Globus pallidus (tissue), 1 donor: ENCODE results near the gene RTN4.

Source experiments
- DNase-seq: peaks from one replicate; pipeline ENCODE4 v3.0.0-alpha.2; 2015; ENCODE audit warnings: low spot score

RTN4 gene

DNA sequence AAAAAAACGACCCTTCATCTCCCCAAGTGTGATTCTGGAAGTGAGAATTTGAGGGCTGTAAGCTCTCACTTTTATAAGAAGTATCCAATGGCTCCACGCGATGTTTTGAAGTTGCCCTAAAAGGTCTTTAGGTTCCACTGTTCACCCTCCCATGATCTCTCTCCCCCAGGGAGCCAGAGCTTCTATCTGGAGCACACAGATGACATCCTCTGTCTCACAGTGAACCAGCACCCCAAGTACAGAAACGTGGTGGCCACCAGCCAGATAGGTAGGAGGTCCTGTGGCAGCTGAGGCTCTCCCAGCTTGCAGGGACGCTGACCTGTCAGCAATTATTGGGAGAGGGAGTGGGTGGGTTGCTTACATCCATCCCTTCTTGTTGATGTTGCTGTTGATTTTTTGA is 97.8 kb downstream of the RTN4 start:
- no peak for DNase-seq

DNA sequence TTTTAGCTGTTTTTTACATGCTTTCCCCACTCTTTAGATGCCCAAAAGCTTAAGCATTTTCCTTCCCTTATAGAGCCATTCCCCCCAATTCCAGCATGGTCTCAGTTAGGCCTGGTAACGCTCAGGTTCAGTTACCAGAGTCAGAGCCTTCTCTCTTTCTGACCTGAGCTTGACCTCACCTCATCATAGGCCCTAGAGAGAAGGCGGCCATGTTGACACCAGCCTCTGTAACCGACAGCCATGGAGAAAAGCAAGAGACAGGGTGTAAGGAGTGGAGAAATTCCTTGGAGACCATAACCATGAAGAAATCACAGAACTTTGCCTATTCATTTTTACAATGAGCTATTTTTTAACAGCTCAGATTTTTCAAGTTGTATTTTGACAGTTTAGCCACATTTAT is 99.4 kb downstream of the RTN4 start:
- no peak for DNase-seq

DNA sequence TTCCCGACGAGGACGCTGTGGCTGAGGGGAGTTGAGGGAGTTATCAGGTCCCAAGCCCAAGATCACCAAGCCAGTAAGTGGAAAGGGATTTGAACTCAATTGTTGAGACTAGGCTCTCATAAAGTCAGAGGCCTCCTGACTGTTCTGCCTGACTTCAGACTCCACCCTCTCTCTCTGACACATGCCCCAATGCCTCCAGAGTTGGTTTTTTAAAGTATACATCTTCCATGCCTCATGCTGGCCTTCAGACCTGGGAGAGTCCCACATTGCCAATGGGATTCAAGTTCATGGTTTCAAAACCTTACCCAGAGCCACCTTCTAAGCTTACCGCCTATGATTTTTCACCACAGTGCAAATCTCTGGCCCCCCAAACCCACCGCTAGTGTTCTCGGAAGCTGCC is 100.8 kb downstream of the RTN4 start:
- DNase-seq, result no peak

DNA sequence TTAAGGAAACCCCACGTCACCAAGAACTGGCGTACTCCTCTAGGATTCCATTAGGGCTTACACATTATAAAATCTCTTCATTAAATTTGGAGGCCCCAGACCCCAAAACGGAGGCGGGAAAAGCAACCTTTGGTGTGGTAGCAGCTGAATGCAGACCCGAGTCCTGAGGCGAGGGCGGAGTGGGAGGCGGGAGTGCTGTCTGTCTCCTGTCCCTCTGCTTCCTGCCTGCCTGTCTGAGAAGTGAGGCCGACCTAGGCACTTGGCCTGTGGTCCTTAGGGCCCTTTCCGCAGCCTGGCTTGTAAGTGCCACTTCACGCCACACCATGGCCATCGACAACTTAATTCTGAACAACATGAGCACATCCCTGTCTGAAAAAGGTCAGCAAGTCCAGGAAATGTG is 102.1 kb downstream of the RTN4 start:
- no peak for DNase-seq

DNA sequence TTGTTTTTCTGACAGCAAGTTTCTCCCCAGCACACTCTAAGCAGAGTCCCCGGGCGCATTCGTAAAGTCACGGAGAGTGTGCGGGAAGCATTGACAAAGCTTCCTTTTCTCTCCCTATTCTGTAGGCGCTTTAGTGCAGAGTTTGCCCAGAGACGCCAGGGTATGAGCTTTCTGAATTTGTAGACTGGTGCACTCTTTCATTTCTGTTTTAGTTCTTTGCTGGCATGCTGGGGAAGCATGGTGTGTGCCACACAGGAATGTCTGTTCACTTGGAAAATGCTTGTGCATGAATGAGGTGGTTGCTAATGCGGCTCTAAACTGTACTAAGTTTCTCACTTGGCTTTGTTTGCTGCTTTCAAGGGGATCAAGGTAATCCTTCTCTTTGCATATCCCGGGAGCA is 102.6 kb downstream of the RTN4 start:
- DNase-seq, result peak; percentile 45

DNA sequence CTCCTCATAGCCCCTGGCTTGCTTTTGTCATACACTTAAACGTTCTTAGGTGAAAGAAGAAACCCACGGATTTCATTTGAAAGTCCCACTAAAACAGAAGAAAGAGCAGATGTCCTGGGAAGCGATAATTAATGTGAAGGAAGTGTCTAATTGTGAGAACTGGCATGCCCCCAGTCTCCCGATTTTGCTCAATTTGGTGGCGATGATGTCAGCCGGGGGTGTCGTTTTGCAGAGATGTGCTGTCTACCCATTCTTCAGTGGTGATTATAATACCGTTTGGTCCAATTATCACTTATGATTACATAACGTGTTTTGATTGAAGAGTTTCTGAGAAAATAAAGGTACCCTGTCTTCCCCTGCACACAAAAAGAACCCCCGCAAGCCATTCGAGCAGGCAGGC is 103.1 kb downstream of the RTN4 start:
- DNase-seq, result no peak

DNA sequence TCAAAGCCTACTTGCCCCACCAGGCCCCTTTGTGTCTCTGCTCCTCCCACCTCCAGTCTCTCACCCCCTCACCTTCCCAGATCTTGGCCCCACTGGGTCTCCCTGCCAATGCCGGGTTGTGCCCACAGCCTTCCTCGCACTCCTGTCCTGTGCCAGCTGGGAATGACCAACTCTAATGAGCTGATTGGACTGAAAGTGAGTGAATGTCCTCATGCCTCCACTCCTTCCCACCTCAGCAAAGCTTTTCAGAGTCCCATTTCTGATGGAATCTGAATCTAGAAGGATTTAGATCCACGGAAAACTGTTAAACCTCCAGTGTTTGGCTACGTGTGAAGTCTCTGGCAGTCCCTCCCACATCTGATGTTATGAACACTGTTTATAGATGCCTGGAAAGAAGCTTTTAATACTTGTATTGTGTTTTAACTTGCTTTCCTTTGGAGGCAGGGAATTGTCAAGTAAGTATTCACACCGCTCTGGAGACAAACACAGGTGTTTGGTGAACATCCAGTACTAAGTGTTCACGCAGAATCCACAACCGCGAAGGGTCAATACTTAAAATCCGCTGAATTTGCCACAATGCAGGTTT is 103.9 kb downstream of the RTN4 start:
- no peak for DNase-seq

DNA sequence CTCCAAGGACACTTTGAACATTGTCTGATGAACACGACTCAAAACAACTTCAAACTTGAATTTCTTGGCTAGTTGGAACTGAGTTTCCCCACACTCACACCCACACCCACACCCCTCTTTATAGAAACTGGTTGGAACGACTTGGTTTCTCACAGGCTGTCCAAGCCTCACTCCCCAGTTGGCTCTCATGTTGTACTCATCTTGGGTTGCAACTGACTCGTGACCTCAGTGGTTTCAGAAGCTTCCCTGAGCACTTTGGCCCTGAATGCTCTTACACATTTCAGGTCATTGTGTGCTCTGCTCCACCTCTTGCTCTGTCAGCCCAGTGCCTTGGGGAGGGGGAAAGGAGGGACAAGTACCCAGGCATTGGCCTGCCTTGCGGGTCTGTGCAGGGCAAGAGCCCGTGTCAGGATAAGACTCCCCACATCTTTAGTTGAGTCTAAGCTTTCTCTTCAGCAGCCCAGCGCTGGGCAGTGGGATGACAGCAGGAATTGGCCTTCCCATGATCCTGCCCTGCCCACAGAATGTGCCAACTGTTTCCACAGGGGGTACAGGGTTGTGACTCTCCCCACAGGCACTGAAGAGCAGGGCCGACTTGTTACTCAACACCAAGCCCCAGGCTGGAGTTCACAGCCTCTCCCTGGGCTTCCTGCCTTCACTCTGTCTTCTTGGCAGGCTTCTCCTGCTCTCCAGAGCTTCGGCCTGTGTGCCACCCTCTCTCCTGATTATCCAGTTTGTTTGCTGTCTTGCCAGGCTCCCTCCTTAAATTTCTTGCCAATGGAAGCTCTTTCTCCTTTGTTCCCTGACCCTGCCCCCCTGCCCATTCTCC is 104.6 kb downstream of the RTN4 start:
- DNase-seq, result peak; percentile 71

DNA sequence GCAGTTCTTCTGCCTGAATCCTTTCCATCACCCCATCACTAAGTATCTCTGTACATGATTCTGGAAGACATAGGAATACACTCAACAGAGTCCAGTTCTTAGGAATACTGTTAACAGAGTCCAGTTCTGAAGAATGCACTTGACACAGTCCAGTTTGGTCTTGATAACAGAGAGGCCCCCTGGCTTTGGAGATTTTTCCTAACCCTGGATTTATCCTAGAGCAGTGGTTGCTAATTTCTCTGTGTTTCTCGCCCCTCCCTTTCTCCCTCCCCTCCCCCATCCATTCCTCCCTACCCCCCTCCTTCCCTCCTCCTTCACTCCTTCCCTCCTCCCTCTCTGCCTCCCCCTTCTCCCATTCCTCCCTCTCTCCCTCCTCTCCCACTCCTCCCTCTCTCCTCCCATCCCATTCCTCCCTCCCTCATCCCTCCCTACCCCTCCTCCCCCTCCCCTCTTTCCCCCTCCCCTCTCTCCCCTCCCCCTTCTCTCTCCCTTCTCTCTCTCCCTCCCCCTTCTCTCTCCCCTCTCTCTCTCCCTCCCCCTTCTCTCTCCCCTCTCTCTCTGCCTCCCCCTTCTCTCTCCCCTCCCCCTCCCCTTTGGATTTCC is 105.4 kb downstream of the RTN4 start:
- DNase-seq, result no peak

DNA sequence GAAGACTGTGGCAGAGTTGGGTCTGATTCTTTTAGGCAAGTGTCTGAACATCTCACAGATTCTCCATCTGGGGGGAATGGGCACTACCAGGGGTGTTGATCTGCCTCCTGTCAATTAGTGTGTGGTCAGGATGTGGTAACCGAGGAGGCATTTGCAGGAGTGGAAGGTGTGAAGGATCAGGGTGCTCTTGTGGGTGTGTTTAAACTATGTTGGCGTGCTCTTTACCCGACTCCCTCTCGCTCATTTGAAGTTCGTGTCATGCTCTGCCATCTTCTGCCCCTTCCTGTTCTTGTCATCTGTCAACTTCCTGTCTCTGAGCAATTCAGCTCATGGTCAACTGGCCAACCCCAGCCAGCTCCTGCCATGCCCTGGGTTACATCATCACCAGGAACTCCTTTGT is 107.9 kb downstream of the RTN4 start:
- DNase-seq, result no peak

DNA sequence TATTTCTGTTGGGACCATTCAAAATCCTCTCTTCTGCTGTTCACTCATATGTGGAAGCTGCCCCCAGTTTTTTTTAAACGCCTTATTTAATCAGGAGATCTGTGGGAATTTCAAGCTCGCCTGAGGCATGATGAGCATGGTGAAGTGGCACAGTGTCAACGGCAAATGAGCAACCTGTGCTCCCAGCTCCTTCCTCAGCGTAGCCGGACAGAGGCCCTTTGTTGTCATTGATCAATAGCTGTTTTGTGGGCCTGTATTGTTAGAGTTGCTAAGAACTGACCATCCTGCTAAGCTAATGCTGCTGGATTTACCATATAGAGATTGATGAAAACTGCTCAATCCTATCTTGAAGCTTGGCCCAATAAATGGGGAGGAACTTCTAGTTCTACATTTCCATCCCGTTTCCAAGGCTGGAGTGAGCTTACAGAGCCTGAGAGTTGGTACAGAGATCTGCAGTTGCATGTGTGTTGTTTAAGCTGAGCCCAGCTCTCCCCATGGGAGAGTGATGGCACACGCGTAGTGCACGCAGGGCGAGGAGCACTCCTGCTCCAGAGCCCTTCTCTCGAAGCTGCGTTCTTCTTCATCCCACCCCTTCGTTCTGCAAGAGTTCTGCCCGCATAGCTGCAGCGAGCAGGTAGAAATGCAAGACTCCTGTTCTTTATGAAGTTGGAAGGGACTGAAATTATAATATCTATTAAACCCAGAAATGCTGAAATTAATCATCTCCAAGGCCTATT is 108.8 kb downstream of the RTN4 start:
- peak; percentile 82 for DNase-seq

DNA sequence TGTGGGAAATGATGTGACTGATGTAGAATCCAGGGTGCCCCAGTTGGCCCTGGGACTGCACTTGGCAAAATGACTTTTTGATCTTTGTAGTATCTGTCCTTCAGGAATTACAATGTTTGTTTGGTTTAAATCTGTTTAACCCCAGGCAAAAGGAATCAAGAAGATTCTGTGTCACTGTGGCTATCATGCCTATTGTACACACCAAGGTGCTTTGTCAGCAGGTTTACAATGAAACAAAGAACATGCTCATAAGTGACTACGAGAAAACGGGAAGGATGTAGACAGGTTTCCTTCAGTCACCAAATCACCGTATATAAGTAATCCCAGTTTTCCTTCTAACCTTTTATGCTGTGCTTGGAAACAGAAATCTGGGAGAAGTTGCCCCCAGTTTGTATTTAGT is 109.5 kb downstream of the RTN4 start:
- no peak for DNase-seq

DNA sequence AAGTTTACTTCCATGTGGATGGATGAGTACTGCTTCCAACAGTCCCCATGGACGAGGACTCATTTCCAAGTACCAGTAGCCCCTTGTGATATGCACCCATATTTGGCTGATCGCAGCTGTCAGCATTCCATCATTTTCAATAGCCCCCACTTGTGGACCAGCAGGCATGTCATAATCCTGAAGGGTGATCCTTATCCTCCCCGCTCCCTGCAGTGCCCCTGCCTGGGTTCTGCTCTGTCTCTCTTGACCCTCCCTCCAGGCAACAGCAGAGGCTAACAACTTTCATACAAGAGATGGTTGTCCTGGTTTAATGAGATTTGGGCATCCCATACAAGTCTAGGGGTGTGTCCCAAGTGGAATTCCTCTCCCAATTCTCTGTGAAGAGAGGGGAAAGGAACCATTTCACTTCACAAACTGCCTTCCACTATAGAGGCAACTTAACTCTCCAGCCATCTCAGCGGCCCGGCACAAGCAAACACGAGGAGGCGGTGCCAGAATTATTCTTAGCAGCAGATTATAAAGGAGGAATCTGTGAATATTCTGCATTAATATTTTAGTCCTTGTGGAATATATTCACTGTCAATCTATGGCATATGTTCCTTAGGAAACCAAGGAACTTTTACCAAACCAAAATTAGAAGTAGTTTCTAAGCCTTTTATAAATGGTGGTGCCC is 110.7 kb downstream of the RTN4 start:
- DNase-seq, result no peak

DNA sequence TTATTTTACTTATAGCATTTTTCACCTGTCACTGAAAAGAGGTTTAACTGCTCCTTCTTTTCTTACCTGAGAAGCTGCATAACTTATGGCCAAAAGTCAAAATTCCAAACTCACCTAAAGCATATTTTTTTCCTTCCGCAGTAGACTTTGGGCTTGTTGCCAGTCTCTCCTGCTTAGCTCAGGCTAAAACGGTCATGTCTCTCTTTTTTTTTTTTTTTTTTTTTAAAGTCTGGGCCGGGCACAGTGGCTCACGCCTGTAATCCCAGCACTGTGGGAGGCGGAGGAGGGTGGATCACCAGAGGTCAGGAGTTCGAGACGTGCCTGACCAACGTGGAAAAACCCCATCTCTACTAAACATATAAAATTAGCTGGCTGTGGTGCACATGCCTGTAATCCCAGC is 113.5 kb downstream of the RTN4 start:
- no peak for DNase-seq

DNA sequence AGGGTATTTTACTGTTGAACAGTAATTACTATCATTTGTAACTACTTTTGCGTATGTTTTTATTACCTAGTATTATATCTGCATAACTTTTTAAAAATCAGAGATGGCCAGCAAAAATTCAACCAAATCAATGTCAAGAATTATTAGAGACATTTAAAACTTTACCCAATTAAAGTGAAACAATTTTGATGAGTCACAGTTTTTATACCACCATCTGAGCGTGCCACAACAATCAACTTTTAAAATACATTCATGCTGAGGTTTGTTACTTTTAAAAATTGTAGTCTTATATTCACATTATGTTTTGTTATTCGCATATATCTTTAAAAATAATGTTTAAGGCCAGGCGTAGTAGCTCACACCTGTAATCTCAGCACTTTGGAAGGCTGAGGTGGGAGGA is 114.9 kb downstream of the RTN4 start:
- DNase-seq, result no peak

DNA sequence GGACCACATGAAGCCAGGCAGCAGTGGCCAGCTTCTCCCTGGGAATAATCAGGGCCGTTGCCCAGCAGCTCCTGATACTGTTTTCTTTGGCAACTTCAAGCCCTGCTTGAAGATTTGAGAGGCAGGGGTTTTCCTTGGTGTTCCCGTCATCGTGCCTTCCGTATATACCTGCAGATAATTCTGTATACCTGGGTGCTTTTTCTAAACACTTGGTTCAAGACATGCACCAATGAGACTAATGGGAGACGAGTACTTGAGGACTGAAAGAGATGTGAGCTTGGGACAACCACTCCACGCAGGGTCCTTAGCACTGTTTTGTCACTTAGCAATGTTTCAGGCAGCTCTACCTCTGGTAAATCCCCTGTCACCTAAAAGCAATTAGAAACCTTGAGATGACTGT is 118.8 kb downstream of the RTN4 start:
- DNase-seq, result no peak

DNA sequence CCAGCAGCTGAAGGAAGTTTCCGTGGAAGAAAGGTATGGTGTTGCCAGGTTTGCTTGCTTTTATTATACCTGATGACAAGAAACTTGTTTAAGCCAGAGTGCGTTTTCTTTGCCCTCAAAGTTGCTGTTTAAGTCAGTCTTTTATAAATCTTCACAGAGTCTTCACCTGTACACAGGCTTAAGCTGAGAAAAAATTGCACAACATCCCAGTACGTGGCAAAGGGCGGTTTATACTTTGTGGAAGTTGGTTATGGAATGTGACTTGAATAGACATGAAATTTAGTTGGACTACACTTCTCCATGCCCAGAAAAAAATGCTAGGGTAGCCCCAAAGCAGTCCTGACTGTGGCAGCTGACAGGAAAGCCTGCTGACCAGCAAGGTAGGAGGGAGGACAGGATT is 121.5 kb downstream of the RTN4 start:
- DNase-seq, result no peak

DNA sequence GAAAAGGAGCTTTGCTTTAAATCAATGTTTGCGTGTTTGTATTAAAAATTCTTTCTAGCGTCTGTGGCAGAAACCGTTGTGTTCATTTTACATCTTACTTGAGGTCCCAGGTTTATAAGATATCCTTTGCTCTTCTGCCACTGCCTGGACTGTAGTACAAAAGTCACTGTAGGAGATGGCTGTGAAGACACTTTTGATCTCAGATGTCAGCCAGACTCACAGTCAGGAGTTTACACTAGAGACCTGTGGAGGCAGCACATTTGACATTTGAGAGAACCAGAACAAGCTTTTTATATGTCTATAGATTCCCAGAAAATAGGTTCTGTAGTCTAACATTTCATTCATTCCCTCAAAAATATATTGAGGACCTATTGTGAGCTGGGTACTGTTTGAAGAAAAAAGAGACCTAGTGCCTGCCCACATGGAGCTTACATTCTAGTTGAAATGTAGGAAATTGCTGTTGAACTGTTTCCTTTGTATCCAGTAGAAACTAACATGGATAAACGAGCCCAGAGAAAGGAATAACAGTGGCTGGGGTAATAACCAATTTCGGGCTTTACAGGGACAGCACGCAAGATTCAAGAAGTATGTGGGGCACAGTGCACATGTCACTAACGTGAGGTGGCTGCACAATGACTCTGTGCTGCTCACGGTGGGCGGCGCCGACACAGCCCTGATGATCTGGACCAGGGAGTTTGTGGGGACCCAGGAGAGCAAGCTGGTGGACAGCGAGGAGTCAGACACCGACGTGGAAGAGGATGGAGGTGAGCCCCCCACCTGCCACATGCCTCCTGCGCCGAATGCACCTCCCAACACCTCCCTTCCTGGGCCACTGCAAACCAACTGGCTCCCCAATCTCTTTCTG is 122.3 kb downstream of the RTN4 start:
- DNase-seq, result no peak

DNA sequence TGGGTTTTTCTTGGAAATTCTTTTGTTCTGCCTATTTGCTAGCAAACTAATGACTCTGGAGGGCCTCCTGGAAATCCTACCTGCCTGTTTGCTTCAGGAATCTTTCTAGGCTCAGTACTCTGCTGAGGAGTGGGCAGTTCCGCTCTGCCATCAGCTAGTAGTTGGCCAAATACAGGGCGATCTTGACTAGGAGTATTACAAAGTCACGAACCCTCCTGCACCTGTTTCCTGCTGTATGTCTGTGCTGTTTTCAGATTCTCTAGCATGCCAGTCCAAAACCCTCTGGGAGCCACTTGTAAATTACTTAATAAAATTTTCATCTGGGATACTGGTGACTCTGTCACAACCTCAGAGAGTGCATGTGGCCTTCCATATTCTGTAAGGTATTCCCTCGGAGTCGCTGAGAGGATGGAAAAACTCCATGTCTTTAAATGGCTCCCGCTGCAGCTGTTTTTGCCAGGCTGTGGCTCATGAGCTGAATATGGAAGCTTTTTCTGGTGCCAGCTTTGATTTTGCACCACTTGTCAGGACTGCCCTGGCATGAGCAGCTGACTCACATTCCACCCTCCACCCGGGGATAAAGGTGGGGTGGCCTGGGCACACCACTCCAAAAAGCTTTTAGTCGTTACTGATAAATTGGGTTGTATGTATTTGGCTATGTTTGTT is 123.0 kb downstream of the RTN4 start:
- DNase-seq, result no peak

DNA sequence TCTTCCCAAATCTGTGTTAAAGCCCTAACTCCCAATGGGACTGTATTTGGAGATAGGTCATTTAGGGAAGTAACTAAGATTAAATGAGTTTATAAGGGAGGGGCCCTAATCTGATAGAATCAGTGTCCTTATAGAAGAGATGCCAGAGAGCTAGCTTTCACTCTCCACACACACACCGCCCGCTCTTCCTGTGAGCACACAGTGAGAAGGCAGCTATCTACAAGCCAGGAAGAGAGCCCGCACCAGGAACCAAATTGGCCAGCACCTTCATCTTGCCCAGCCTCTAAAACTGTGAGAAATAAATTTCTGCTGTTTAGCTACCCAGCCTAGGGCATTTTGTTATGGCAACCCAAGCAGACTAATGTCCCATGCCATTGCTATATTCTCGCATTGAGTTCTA is 125.2 kb downstream of the RTN4 start:
- DNase-seq, result no peak

DNA sequence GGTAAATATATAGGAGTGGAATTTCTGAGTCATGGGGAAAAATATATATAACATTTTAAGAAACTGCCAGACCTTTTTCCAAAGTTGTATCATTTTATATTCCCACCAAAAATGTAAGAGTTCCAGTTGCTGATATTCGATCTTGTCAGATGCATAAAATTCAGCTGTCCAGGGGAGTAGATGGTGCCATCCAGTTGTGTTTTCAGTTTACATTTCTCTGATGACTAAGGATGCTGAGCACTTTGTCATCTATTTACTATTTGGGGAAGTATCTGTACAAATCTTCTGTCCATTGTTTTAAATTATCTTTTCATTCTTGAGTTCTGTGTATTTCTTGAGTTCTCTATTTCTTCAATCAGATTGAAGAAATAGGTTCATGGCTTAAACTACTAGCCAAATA is 126.1 kb downstream of the RTN4 start:
- no peak for DNase-seq
